Measurements from ENCODE around the gene LRRTM3.

- TF ChIP-seq POLR2A (IDR thresholded peaks at IDR 0.05) (no peak), CTCF (IDR thresholded peaks at IDR 0.05) (no peak)
Measured at GRCh38 chr10:67087135-67087425, 161.2 kb downstream of the LRRTM3 start.

All from heart left ventricle (tissue), 13 donors.